ENCODE measurements around the gene ATP4A. TPM values are rescaled to one million over a fixed set of nuclear protein-coding genes. Genes with fewer than 3 reads are reported as not detected.

Gene ATP4A
- total and polyA plus RNA-seq, 9 of the 15 experiments (the other 6 are each of a cell fraction or from before 2014, with no cell fraction given) = 0.15 TPM; not detected in 8

- H3K4me2 ChIP-seq (ENCODE audit: insufficient read depth, low read length) = peak overlapping the region; percentile 100
- H3K27ac ChIP-seq (ENCODE audit: extremely low read depth, low read depth, low read length) = peak overlapping the region; percentile 90
- H3K4me1 ChIP-seq (replicated peaks in 1 of 2; ENCODE audit: control insufficient read depth in 2 of 2, insufficient read depth in 2 of 2, low read length in 2 of 2) = peaks cover 16 to 40% of the 10 kb centered on the region in 2 experiments; a peak in 4 of 5 replicates
- in situ Hi-C loops (cut with MboI) = no loop called here
- H3K27me3 ChIP-seq (ENCODE audit: control insufficient read depth in 2 of 2, insufficient read depth in 2 of 2, low read length in 2 of 2) = no peaks in the 10 kb centered on the region
- intact Hi-C loops (cut with micrococcal nuclease) = no loop called here
- BruUV-seq (replicated peaks) = no TSS peak
- FAIRE-seq = peak; percentile 77
- peaks cover 56% of the 10 kb centered on the region; the same call in 2 of the 3 replicates for H3K36me3 ChIP-seq (ENCODE audit: control insufficient read depth, insufficient read depth, low read length)
- peak; percentile 67 for ATAC-seq
- H3K9ac ChIP-seq (ENCODE audit: insufficient read depth in 1 of 2, low read depth in 2 of 2, low read length in 2 of 2) = peak overlapping the region; percentile 93
- peak overlapping the region; percentile 97 for H2AFZ ChIP-seq (ENCODE audit: low read depth, low read length)
- CTCF ChIA-PET (ENCODE audit: low intra/inter-chr PET ratio) = interaction anchor here (0.6 to 1.5 kb wide), 2 partner anchors 97 to 171 kb away, joined by 3 to 4 read pairs; no protein-coding TSS in a partner anchor
- peak; percentile 71 to 89 (median 84) for DNase-seq (ENCODE audit: extremely low read depth in 1 of 4, low spot score in 3 of 4)
- peaks cover 13% of the 10 kb centered on the region for H3K9me1 ChIP-seq (ENCODE audit: control insufficient read depth, insufficient read depth, low read length)
- WGBS (ENCODE audit: insufficient coverage, low coverage, missing lambda C conversion rate) = under 1% methylated on average over 20 of the region's 27 CpGs
- peaks cover 36% of the 10 kb centered on the region for H3K79me2 ChIP-seq (ENCODE audit: control insufficient read depth, insufficient read depth, low read length)
- H3K9me3 ChIP-seq (replicated peaks; ENCODE audit: control insufficient read depth, insufficient read depth, low read depth, low read length) = no peaks in the 10 kb centered on the region
- peak overlapping the region; percentile 96 for H3K4me3 ChIP-seq
- POLR2A ChIA-PET = no interaction called here
- H4K20me1 ChIP-seq (replicated peaks; ENCODE audit: control insufficient read depth, insufficient read depth, low read length) = peaks cover 9% of the 10 kb centered on the region
- no peak for TF ChIP-seq MYC (IDR thresholded peaks at IDR 0.05; ENCODE audit: low read depth, low read length)
- 0 out of 2 replicates have a peak, but pooled peaks have one; percentile 20 for TF ChIP-seq MYC (CRISPR knock-in tag; IDR thresholded peaks at IDR 0.05; ENCODE audit: borderline replicate concordance, low read depth)
- 0 out of 2 replicates have a peak, but pooled peaks have one; percentile 4 for TF ChIP-seq SP1 (CRISPR knock-in tag; IDR thresholded peaks at IDR 0.05)
- peak in 1 of 2 experiments; percentile 30 for TF ChIP-seq E2F6 (IDR thresholded peaks at IDR 0.05; ENCODE audit: borderline replicate concordance in 1 of 2, extremely low read depth in 1 of 2, insufficient read depth in 1 of 2, insufficient read length in 1 of 2, low read depth in 1 of 2, low read length in 1 of 2, poor library complexity in 1 of 2, severe bottlenecking in 1 of 2)
- TF ChIP-seq NKRF (IDR thresholded peaks at IDR 0.05; ENCODE audit: borderline replicate concordance) = peak; percentile 78
- TF ChIP-seq MNT (conservative IDR thresholded peaks at IDR 0.05) = peak; percentile 85 to 88
- TF ChIP-seq CXXC5 (CRISPR knock-in tag; IDR thresholded peaks at IDR 0.05) = no peak
- TF ChIP-seq MXI1 (IDR thresholded peaks at IDR 0.05; ENCODE audit: low read depth, low read length) = peak; percentile 57; the same call in 1 of the 2 replicates
- 0 out of 2 replicates have a peak, but pooled peaks have one; percentile 17 for TF ChIP-seq ZBTB7A (IDR thresholded peaks at IDR 0.05; ENCODE audit: borderline replicate concordance, control insufficient read depth, low read depth, low read length)
- TF ChIP-seq POLR2A (conservative IDR thresholded peaks at IDR 0.05) = no peak
- no peak for TF ChIP-seq ILK (tag; IDR thresholded peaks at IDR 0.05; ENCODE audit: borderline replicate concordance, low read depth)
- TF ChIP-seq ZNF449 (CRISPR knock-in tag; IDR thresholded peaks at IDR 0.05) = no peak
- peak; percentile 76 for TF ChIP-seq EGR1 (conservative IDR thresholded peaks at IDR 0.05)
- TF ChIP-seq BRF1 (IDR thresholded peaks at IDR 0.05; ENCODE audit: borderline replicate concordance, extremely low read depth, insufficient read length) = no peak
Observed at GRCh38 chr19:35545855-35546381, 17.5 kb downstream of the ATP4A start.

Measured in K562 (cell line).